SK-N-SH treated with all-trans-retinoic acid at 6 μM for 48 hours (cell line): ENCODE results near the gene VSIG1.

ENCODE experiments used
- ATAC-seq: fragments of 200-7000 bp; cut with Tn5 transposase; 3 replicates; pipeline ENCODE4 v1.9.1; 2020; ENCODE audit warnings: mild to moderate bottlenecking, moderate library complexity
- ARNTL ChIP-seq: fragments of 450-650 bp; formaldehyde crosslinking; IDR thresholded peaks from 2 replicates; pipeline ENCODE4 v1.5.0; 2020; ENCODE audit warnings: low read depth, mild to moderate bottlenecking, moderate library complexity, borderline replicate concordance
- CSDC2 ChIP-seq: fragments of 250-450 bp; sonication (Bioruptor Pico); IDR thresholded peaks from 2 replicates; pipeline ENCODE4 v1.5.0; 2020; ENCODE audit warnings: mild to moderate bottlenecking, moderate library complexity
- CSRNP3 ChIP-seq: fragments of 250-450 bp; sonication (Bioruptor Pico); IDR thresholded peaks from 2 replicates; pipeline ENCODE4 v1.5.1; 2021; ENCODE audit warnings: mild to moderate bottlenecking, moderate library complexity
- ESRRG ChIP-seq: fragments of 250-450 bp; sonication (Bioruptor Pico); IDR thresholded peaks from 2 replicates; pipeline ENCODE4 v1.6.1; 2021; ENCODE audit warnings: mild to moderate bottlenecking
- GLIS3 ChIP-seq: fragments of 250-450 bp; sonication (Bioruptor Pico); IDR thresholded peaks from 2 replicates; pipeline ENCODE4 v1.5.0; 2020; ENCODE audit warnings: mild to moderate bottlenecking, moderate library complexity
- ISL1 ChIP-seq: fragments of 250-450 bp; sonication (Bioruptor Pico); IDR thresholded peaks from 2 replicates; pipeline ENCODE4 v2.1.2; 2022; ENCODE audit warnings: mild to moderate bottlenecking, moderate library complexity
- OSR1 ChIP-seq: fragments of 250-450 bp; sonication (Bioruptor Pico); IDR thresholded peaks from 2 replicates; pipeline ENCODE4 v1.8.0; 2022; ENCODE audit warnings: moderate library complexity, mild to moderate bottlenecking, inconsistent platforms
- PATZ1 ChIP-seq: fragments of 250-450 bp; sonication (Bioruptor Pico); IDR thresholded peaks from 2 replicates; pipeline ENCODE4 v1.8.0; 2020; ENCODE audit warnings: mild to moderate bottlenecking, moderate library complexity, borderline replicate concordance
- POU6F1 ChIP-seq: fragments of 250-450 bp; sonication (Bioruptor Pico); IDR thresholded peaks from 2 replicates; pipeline ENCODE4 v1.8.0; 2021; ENCODE audit warnings: low read depth, mild to moderate bottlenecking, moderate library complexity, borderline replicate concordance
- PPARA ChIP-seq: fragments of 250-450 bp; sonication (Bioruptor Pico); IDR thresholded peaks from 2 replicates; pipeline ENCODE4 v1.5.0; 2020; ENCODE audit warnings: mild to moderate bottlenecking, borderline replicate concordance
- RARB ChIP-seq: fragments of 250-450 bp; sonication (Bioruptor Pico); IDR thresholded peaks from 2 replicates; pipeline ENCODE4 v1.8.0; 2021; ENCODE audit warnings: mild to moderate bottlenecking, moderate library complexity
- SNAI2 ChIP-seq: fragments of 250-450 bp; sonication (Bioruptor Pico); IDR thresholded peaks from 2 replicates; pipeline ENCODE4 v1.5.0; 2020; ENCODE audit warnings: mild to moderate bottlenecking, moderate library complexity
- TCF4 ChIP-seq: fragments of 250-450 bp; sonication (Bioruptor Pico); IDR thresholded peaks from 2 replicates; pipeline ENCODE4 v1.8.0; 2021; ENCODE audit warnings: mild to moderate bottlenecking, moderate library complexity, borderline replicate concordance
- TSHZ2 ChIP-seq: fragments of 250-450 bp; sonication (Bioruptor Pico); IDR thresholded peaks from 2 replicates; pipeline ENCODE4 v1.5.0; 2020; ENCODE audit warnings: mild to moderate bottlenecking, moderate library complexity
- ZC3H10 ChIP-seq: fragments of 250-450 bp; sonication (Bioruptor Pico); IDR thresholded peaks from 2 replicates; pipeline ENCODE4 v1.5.1; 2021; ENCODE audit warnings: mild to moderate bottlenecking, moderate library complexity
- ZFP3 ChIP-seq: fragments of 250-450 bp; sonication (Bioruptor Pico); IDR thresholded peaks from 2 replicates; pipeline ENCODE4 v1.5.0; 2020; ENCODE audit warnings: mild to moderate bottlenecking, moderate library complexity
- ZFP30 ChIP-seq: fragments of 450-650 bp; formaldehyde crosslinking; IDR thresholded peaks from 2 replicates; pipeline ENCODE4 v1.5.0; 2022; ENCODE audit warnings: mild to moderate bottlenecking, moderate library complexity
- ZNF565 ChIP-seq: fragments of 450-650 bp; formaldehyde crosslinking; conservative IDR thresholded peaks from 2 replicates; pipeline ENCODE4 v1.5.0; 2020; ENCODE audit warnings: low read depth, mild to moderate bottlenecking, moderate library complexity
- ZNF70 ChIP-seq: fragments of 450-650 bp; formaldehyde crosslinking; IDR thresholded peaks from 2 replicates; pipeline ENCODE4 v1.5.0; 2020; ENCODE audit warnings: mild to moderate bottlenecking, moderate library complexity
- ZNF8 ChIP-seq: fragments of 450-650 bp; formaldehyde crosslinking; IDR thresholded peaks from 2 replicates; pipeline ENCODE4 v1.5.0; 2020; ENCODE audit warnings: mild to moderate bottlenecking, moderate library complexity

VSIG1 gene

GRCh38 chrX:108036298-108036973 lies 8.4 kb upstream of the VSIG1 start:
- ATAC-seq: no peak; the same call in 2 of the 3 replicates
- TF ChIP-seq RARB (CRISPR knock-in tag) (no peak), ZNF70 (CRISPR knock-in tag) (no peak), ESRRG (CRISPR knock-in tag) (no peak), ISL1 (CRISPR knock-in tag) (no peak), TSHZ2 (CRISPR knock-in tag) (no peak), ZC3H10 (CRISPR knock-in tag) (no peak), ARNTL (CRISPR knock-in tag) (no peak), ZNF8 (CRISPR knock-in tag) (no peak), PPARA (CRISPR knock-in tag) (no peak), POU6F1 (CRISPR knock-in tag) (no peak)

DNA sequence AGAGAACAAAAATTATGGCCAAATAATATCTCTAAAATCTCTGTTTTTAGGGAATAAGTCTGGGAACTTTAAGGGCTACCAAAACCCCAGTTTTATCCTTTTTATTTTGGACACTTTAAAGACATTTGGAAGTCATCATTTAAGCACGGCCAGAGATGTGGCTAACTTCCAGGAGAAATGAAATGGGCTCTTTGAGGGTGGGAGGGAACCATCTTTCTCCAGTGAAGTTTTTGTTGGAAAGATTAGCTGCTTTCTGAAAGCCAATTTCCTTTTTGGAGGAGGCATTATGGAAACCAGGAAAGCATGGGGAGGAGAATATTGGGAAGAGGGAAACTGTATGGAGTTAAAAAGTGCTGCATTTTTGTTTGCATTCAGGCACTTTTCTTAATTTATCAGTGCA lies 4.8 kb downstream of the VSIG1 start:
- TF ChIP-seq SNAI2: no peak
- no peak for TF ChIP-seq TCF4 (CRISPR knock-in tag)
- no peak for TF ChIP-seq ZFP30 (CRISPR knock-in tag)
- TF ChIP-seq ESRRG (CRISPR knock-in tag): no peak
- no peak for TF ChIP-seq GLIS3
- no peak for TF ChIP-seq PATZ1 (CRISPR knock-in tag)
- no peak for TF ChIP-seq OSR1 (CRISPR knock-in tag)
- TF ChIP-seq CSRNP3: no peak
- no peak for TF ChIP-seq TSHZ2 (CRISPR knock-in tag)
- no peak for TF ChIP-seq ZFP3
- TF ChIP-seq ZC3H10 (CRISPR knock-in tag): no peak
- no peak for TF ChIP-seq POU6F1 (CRISPR knock-in tag)
- no peak for TF ChIP-seq CSDC2 (CRISPR knock-in tag)
- TF ChIP-seq ZNF565 (CRISPR knock-in tag): no peak
- TF ChIP-seq ZNF8 (CRISPR knock-in tag): no peak
- no peak for ATAC-seq
